ENCODE measurements around the gene SET. TPM values are rescaled to one million over a fixed set of nuclear protein-coding genes. Genes with fewer than 3 reads are reported as not detected.

Gene SET
- total and polyA plus RNA-seq, 2 of the 13 experiments (the other 11 are each of a cell fraction or from before 2014, with no cell fraction given): 94.2 to 611 TPM

DNA sequence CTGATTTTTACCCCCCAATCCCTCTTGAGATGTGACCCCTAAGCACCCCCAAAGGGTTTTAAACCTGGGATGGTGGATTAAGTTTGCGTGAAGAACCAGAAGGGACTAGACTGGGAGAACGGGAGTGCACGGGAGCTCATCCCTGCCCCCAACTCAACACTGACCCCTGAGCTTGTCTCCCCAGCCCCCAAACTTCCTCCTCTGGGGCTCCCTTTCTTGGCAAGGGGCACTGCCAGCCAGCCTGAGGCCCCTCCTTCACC lies 5.0 kb upstream of the SET start (continued):
- TF ChIP-seq, protein P1, sequence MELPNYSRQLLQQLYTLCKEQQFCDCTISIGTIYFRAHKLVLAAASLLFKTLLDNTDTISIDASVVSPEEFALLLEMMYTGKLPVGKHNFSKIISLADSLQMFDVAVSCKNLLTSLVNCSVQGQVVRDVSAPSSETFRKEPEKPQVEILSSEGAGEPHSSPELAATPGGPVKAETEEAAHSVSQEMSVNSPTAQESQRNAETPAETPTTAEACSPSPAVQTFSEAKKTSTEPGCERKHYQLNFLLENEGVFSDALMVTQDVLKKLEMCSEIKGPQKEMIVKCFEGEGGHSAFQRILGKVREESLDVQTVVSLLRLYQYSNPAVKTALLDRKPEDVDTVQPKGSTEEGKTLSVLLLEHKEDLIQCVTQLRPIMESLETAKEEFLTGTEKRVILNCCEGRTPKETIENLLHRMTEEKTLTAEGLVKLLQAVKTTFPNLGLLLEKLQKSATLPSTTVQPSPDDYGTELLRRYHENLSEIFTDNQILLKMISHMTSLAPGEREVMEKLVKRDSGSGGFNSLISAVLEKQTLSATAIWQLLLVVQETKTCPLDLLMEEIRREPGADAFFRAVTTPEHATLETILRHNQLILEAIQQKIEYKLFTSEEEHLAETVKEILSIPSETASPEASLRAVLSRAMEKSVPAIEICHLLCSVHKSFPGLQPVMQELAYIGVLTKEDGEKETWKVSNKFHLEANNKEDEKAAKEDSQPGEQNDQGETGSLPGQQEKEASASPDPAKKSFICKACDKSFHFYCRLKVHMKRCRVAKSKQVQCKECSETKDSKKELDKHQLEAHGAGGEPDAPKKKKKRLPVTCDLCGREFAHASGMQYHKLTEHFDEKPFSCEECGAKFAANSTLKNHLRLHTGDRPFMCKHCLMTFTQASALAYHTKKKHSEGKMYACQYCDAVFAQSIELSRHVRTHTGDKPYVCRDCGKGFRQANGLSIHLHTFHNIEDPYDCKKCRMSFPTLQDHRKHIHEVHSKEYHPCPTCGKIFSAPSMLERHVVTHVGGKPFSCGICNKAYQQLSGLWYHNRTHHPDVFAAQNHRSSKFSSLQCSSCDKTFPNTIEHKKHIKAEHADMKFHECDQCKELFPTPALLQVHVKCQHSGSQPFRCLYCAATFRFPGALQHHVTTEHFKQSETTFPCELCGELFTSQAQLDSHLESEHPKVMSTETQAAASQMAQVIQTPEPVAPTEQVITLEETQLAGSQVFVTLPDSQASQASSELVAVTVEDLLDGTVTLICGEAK (IDR thresholded peaks at IDR 0.05): no peak
- TF ChIP-seq, protein P1 (CRISPR knock-in tag; IDR thresholded peaks at IDR 0.05): no peak
- TF ChIP-seq HNRNPLL (IDR thresholded peaks at IDR 0.05; ENCODE audit: low read depth, low read length, poor library complexity, severe bottlenecking) (no peak), PTBP1 (IDR thresholded peaks at IDR 0.05; ENCODE audit: low read depth, low read length, poor library complexity, severe bottlenecking) (no peak), ZNF460 (CRISPR knock-in tag; IDR thresholded peaks at IDR 0.05; ENCODE audit: borderline replicate concordance) (no peak), PHF21A (CRISPR knock-in tag; IDR thresholded peaks at IDR 0.05) (no peak), THAP11 (CRISPR knock-in tag; IDR thresholded peaks at IDR 0.05) (no peak), HNRNPL (IDR thresholded peaks at IDR 0.05; ENCODE audit: low read depth, low read length) (peak; percentile 79; the same call in 1 of the 2 replicates), BRD4 (CRISPR knock-in tag; IDR thresholded peaks at IDR 0.05) (0 out of 2 replicates have a peak, but pooled peaks have one; percentile 2), MED13 (CRISPR knock-in tag; IDR thresholded peaks at IDR 0.05) (peak; percentile 33; the same call in 1 of the 2 replicates), MXD4 (CRISPR knock-in tag; IDR thresholded peaks at IDR 0.05) (0 out of 2 replicates have a peak, but pooled peaks have one; percentile 7), RBM39 (IDR thresholded peaks at IDR 0.05; ENCODE audit: low read depth, low read length, poor library complexity, severe bottlenecking) (no peak), ZKSCAN1 (IDR thresholded peaks at IDR 0.05; ENCODE audit: low read length) (no peak)
- TF ChIP-seq, protein P2, sequence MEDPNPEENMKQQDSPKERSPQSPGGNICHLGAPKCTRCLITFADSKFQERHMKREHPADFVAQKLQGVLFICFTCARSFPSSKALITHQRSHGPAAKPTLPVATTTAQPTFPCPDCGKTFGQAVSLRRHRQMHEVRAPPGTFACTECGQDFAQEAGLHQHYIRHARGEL (CRISPR knock-in tag; IDR thresholded peaks at IDR 0.05): no peak
- TF ChIP-seq, protein P3, sequence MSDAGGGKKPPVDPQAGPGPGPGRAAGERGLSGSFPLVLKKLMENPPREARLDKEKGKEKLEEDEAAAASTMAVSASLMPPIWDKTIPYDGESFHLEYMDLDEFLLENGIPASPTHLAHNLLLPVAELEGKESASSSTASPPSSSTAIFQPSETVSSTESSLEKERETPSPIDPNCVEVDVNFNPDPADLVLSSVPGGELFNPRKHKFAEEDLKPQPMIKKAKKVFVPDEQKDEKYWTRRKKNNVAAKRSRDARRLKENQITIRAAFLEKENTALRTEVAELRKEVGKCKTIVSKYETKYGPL (CRISPR knock-in tag; IDR thresholded peaks at IDR 0.05): no peak
- TF ChIP-seq, protein P4, sequence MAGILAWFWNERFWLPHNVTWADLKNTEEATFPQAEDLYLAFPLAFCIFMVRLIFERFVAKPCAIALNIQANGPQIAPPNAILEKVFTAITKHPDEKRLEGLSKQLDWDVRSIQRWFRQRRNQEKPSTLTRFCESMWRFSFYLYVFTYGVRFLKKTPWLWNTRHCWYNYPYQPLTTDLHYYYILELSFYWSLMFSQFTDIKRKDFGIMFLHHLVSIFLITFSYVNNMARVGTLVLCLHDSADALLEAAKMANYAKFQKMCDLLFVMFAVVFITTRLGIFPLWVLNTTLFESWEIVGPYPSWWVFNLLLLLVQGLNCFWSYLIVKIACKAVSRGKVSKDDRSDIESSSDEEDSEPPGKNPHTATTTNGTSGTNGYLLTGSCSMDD (CRISPR knock-in tag; IDR thresholded peaks at IDR 0.05): no peak
- TF ChIP-seq, protein P5, sequence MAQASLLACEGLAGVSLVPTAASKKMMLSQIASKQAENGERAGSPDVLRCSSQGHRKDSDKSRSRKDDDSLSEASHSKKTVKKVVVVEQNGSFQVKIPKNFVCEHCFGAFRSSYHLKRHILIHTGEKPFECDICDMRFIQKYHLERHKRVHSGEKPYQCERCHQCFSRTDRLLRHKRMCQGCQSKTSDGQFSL (CRISPR knock-in tag; IDR thresholded peaks at IDR 0.05): no peak
